NCI-H82 (cell line): ENCODE measurements around the gene MAJIN.
A peak's percentile ranks its signal among the peaks of the same experiment; 100 is the strongest.
"Not testable (repeated sequence)": the region's sequence is repeated elsewhere in the genome, so short reads cannot be mapped to it uniquely, and the experiment has no call there.

Experiments used
- DNase-seq: peaks from one replicate; lab custom pipeline; 2025; lab: John Stamatoyannopoulos, UW

Gene MAJIN, protein sequence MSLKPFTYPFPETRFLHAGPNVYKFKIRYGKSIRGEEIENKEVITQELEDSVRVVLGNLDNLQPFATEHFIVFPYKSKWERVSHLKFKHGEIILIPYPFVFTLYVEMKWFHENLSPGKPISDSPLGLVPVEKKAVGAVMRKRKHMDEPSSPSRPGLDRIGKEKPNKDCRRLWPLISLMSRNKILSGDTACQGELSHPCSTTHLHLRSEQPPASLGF

GRCh38 chr11:64971421-64972233 lies at the start of gene MAJIN:
Gene MAJIN, minus strand, starts transcription at chr11:64972108. Its CDS starts 12,703 bp downstream, at chr11:64959405.
- no peak for DNase-seq

DNA sequence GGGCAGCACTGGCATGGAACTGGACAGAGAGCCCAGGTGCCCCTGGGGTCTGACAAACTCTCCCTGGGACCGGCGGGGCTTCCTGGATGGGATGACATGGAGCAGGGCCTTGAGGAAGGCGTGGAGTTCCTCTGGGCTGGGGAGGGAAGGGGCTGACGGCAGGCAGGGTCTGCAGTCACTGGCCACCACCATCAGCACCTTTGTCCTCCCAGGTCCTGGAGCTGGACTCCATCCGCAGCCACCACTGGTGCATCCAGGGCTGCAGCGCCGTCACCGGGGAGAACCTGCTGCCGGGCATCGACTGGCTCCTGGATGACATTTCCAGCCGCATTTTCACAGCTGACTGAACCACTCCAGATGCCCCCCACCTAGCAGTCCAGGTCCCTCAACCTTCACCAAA lies 49.6 kb upstream of the MAJIN start:
- no peak for DNase-seq

- DNase-seq, result no peak
Observed at GRCh38 chr11:65021003-65021402, 49.1 kb upstream of the MAJIN start.

- DNase-seq, result no peak
Observed at GRCh38 chr11:65019824-65020223, 47.9 kb upstream of the MAJIN start.

DNA sequence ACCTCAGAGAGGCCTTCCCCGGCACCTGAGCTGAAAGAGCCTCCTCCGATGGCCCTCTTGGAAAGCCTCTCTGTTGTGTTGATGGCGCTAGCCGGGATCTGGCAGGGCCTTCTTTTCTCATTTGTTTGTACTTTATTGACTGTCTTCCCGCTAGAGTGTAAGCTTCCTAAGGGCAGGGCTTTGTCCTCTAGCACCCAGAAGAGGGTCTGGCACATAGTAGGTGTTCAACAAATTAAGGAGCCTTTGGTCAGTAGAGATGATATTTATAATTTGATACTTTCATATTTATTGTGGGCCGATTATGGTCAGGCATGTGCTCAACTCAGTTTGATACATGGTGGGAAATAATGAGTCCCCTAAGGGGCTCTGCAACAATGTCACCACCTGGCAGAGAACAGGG lies 46.0 kb upstream of the MAJIN start:
- DNase-seq, result no peak

DNA sequence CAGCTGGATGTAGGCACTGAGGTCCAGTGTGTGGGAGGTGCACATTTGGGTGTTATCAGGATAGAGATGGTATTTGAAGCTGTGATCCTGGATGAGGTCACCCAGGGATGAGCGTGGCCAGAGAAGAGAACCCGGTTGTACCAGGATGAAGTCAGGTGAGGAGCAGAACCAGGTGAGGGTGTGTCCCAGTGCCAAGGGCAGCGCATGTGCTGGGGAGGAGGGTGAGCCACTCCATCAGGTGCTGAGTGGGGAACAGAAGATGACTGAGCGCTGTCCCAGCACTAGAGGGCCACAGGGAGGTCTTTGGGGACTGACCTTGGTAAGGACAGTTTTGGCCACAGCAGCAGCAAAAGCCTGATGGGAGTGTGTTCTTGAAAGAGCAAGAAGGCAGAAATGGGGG lies 44.8 kb upstream of the MAJIN start:
- DNase-seq, result no peak

GRCh38 chr11:65014726-65015227 lies 42.9 kb upstream of the MAJIN start:
- peak; percentile 66 for DNase-seq

DNA sequence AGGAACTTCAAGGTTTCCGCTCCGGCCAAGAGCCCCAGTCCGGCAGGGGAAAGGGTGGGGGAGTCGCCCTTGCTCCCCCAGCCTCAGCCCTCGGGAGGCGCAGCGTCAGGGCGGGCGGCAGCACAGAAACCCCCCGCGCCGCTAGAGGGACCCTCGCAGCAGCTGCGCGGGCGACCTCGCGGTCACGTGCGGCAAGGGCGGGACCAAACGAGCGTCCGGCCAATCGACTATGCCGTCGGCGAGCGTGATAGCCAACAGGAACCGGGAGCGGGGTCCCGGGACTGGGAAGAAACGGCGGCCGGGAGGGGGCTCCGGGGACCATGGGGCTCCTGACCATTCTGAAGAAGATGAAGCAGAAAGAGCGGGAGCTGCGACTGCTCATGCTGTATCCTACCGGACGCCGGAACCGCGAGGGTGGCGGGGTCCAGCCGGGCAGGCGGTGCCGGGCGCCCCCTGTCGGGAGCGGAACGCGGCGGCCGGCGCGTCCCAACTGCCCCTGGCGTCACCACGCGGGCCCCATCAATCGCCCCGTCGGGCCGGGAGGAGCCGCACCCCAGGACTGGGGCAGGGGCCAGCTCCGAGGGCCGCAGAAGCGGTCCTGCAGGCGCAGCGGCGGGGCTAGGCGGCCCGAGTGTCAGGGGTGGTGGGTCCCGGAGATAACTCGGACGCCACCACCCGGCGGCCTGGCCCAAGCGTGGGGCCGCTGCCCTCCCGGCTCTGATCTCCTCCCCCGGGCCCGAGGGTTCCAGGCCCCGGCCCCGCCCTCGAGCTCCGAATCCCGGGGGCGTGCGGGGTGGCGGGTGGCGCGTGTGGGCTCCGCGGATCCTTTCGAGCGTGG lies 42.2 kb upstream of the MAJIN start, which contains the start of gene ARL2:
Gene ARL2, plus strand, starts transcription at position 273 of the 838 bp plus-strand sequence. Its CDS starts 48 bp downstream, at position 321.
- peak; percentile 94 for DNase-seq

GRCh38 chr11:65013130-65013887 lies 41.4 kb upstream of the MAJIN start:
- peak; percentile 92 for DNase-seq

- no peak for DNase-seq
Observed at GRCh38 chr11:65008873-65009272, 37.0 kb upstream of the MAJIN start.

DNA sequence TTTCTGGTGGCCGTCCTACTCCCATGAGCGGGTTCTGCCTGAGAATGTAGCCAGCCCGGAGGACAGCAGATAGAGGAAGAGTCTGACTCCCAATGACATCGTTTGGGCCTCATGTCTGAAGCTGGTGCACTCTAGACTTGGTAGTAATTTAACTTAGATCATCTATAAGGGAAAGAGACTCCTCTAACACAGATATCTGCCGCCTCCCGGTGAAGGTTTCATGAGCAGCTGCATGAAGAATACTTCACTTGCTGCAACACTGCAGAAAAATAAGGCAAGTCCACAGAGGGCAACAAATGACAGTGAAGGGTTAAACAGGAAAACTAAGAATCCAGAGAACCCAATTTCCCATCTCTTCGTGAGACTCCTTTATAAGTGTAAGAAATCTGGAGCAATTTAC lies 36.1 kb upstream of the MAJIN start:
- DNase-seq, result no peak

GRCh38 chr11:65003968-65004367 lies 32.1 kb upstream of the MAJIN start:
- DNase-seq, result not testable (repeated sequence)

- no peak for DNase-seq
Observed at GRCh38 chr11:65003282-65003681, 31.4 kb upstream of the MAJIN start.

DNA sequence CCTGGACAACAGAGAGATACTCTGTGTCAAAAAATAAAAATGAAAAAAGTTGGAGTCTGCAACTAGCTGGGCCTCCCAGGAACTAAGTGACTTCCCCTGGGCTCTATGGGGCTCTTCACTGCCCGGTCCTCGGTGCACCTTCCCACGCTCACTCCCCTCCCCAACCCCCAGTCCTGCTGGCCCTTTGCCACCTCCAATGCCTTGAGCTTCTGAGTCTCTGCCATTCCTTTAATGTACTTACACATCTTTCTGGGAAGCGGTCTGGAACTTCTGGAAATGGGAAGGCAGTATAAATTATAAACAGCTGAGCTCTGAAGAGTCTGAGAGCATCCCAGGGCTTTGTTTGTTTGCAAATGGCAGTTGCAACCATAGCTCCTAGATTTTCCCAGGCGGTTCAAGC lies 30.8 kb upstream of the MAJIN start:
- no peak for DNase-seq

- DNase-seq, result no peak
Observed at GRCh38 chr11:64999478-64999877, 27.6 kb upstream of the MAJIN start.

DNA sequence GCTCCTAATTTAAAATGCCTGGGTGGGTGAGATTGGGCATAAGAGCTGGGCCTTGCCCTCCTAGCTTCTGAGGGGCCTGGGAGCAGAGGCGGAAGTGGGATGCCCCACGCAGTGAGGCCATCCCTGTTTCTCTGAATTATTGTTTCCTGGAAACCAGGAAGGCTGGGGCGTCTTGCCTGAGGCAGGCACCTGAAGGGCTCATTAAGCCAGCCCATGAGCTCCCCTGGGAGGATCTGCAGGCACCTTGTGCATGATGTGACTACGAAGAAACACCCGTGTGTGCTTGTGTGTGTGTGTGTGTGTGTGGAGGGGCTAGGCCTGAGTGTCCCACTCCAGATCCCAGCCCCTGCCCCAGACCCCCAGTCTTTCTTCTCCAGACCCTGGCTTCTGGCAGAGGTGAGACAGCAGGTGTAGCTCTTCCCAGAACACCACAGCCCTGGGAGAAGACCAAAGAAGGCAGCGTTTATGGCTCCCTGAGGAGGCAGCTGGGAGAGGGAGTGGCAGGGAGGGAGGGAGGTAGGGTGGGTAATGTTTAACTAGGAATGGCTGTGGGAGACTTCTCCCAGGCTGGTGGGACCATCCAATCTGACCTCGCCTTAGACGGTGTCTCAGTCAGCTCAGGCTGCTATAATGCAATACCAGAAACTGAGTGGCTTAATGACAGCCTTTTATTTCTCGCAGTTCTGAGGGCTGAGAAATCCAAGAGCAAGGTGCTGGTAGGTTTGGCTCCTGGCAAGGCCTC lies 27.0 kb upstream of the MAJIN start:
- no peak for DNase-seq

GRCh38 chr11:64998141-64998540 lies 26.2 kb upstream of the MAJIN start:
- DNase-seq, result peak; percentile 23

- peak; percentile 92 for DNase-seq
Observed at GRCh38 chr11:64996710-64997380, 24.9 kb upstream of the MAJIN start, which contains the start of gene BATF2. Gene BATF2, minus strand, starts transcription at chr11:64996971. Its CDS starts 57 bp downstream, at chr11:64996914.

- no peak for DNase-seq
Observed at GRCh38 chr11:64996327-64996709, 24.4 kb upstream of the MAJIN start.

GRCh38 chr11:64994318-64994717 lies 22.4 kb upstream of the MAJIN start:
- no peak for DNase-seq
